LNCaP clone FGC (cell line): Measurements from ENCODE around the gene SLC13A4.

Source experiments
- DNase-seq: peaks from one replicate; pipeline ENCODE4 v3.0.0-alpha.2; 2011; ENCODE audit warnings: low read depth
- H3K4me3 ChIP-seq: 2 replicates; pipeline ENCODE4 v1.5.1; 2011; ENCODE audit warnings: mild to moderate bottlenecking, low read depth, low read length, control low read depth
- CTCF ChIP-seq: IDR thresholded peaks from 2 replicates; pipeline ENCODE4 v1.5.1; 2012; ENCODE audit warnings: mild to moderate bottlenecking; ENCODE audit not compliant: control insufficient read depth, insufficient read depth; ENCODE audit errors: extremely low read depth

SLC13A4 gene

GRCh38 chr7:135761751-135762488, 33.9 kb upstream of the SLC13A4 start:
- H3K4me3 ChIP-seq, result no peak overlapping the region
- DNase-seq, result no peak
- TF ChIP-seq CTCF, result no peak

GRCh38 chr7:135759532-135759931, 31.5 kb upstream of the SLC13A4 start:
- DNase-seq, result no peak
- no peak overlapping the region for H3K4me3 ChIP-seq
- no peak for TF ChIP-seq CTCF

GRCh38 chr7:135758531-135758932, 30.5 kb upstream of the SLC13A4 start:
- no peak overlapping the region for H3K4me3 ChIP-seq
- DNase-seq, result no peak
- TF ChIP-seq CTCF, result no peak

GRCh38 chr7:135757719-135758411, 29.9 kb upstream of the SLC13A4 start:
- H3K4me3 ChIP-seq, result no peak overlapping the region
- TF ChIP-seq CTCF, result no peak
- no peak for DNase-seq

GRCh38 chr7:135756191-135756590, 28.2 kb upstream of the SLC13A4 start:
- no peak overlapping the region for H3K4me3 ChIP-seq
- DNase-seq, result no peak

GRCh38 chr7:135755351-135755753, 27.4 kb upstream of the SLC13A4 start:
- TF ChIP-seq CTCF, result no peak
- DNase-seq, result no peak
- no peak overlapping the region for H3K4me3 ChIP-seq

More at GRCh38 chr7:135756191-135756590, 28.2 kb upstream of the SLC13A4 start:
- no peak for TF ChIP-seq CTCF
